Activated T-cell treated with anti-CD3 and anti-CD28 coated beads, Interleukin-2, amount 50 U/mL, for 4 hours (primary cell): ENCODE measurements around the gene EFNB2. TPM values are rescaled to one million over a fixed set of nuclear protein-coding genes. Genes with fewer than 3 reads are reported as not detected.

Experiments
- ATAC-seq, 2 donors: fragments of 200-7000 bp; cut with Tn5 transposase; one replicate each; pipeline ENCODE4 v1.10.0; 2021
- DNase-seq: peaks from one replicate; pipeline ENCODE4 v3.0.0-alpha.2; 2020
- H3K27me3 Mint-ChIP-seq: one replicate; pipeline ENCODE4 v1.8.0; 2021; ENCODE audit warnings: low read depth, mixed read lengths
- H3K36me3 Mint-ChIP-seq: one replicate; pipeline ENCODE4 v1.8.0; 2022; ENCODE audit warnings: mixed read lengths; ENCODE audit not compliant: insufficient read depth
- H3K4me1 Mint-ChIP-seq: one replicate; pipeline ENCODE4 v1.8.0; 2021; ENCODE audit warnings: low read depth, mixed read lengths
- H3K4me3 Mint-ChIP-seq: one replicate; pipeline ENCODE4 v1.8.0; 2021; ENCODE audit warnings: mild to moderate bottlenecking, moderate library complexity, mixed read lengths
- H3K9me3 Mint-ChIP-seq: one replicate; pipeline ENCODE4 v1.8.0; 2021; ENCODE audit warnings: mixed read lengths
- total RNA-seq, 3 donors: library from RNA; stranded (reverse); gene quantifications; one replicate each; pipeline ENCODE4 v1.2.1, GENCODE V29; 2021

The EFNB2 gene
- total RNA-seq, 3 donors from 2014 or later: 0.22 to 0.30 (median 0.29) TPM

DNA sequence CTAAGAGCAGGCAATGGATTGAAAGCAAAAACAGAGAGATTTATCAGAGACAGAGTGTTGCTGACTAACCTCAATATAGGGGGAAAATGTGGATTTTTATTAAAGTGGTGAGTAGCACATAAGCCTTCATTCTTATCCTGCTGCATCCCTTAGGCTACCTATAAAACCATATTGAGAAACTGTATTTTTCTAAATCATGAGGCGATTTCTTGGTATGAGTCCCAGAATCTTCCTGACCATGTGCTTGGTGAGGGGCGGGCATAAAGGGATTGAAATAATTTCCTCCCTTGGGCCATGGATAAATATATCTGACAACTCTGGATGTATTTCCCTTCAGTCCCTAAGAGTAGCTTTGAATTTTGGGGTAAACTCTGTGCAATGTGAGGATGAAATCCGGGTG lies 72.8 kb downstream of the EFNB2 start:
- Mint-ChIP-seq H3K9me3 (no peaks in the 10 kb centered on the region), H3K36me3 (no peaks in the 10 kb centered on the region), H3K4me1 (no peaks in the 10 kb centered on the region), H3K27me3 (peaks cover 9% of the 10 kb centered on the region), H3K4me3 (no peak overlapping the region)
- ATAC-seq: no peak
- DNase-seq: no peak

DNA sequence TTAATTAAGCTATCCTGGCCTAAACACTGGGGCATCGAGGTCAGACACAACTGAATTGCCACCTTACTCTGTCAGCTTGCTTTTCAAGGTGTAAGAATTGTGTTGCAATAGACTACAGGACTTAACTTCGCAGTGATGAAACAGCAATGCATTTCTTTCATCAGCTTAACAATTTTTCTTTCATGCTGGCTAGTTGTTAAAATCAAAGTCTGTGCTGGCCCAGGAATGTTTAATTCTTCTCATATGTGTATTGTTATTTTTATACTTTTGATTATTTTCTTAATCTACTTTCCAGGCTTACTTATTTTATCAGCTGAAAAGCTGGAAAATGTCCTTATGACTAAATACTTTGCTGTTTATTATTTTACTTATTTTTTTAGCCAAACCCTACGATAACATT lies 79.7 kb downstream of the EFNB2 start:
- H3K27me3 Mint-ChIP-seq: peaks cover 6% of the 10 kb centered on the region
- no peaks in the 10 kb centered on the region for H3K4me1 Mint-ChIP-seq
- H3K36me3 Mint-ChIP-seq: no peaks in the 10 kb centered on the region
- DNase-seq: no peak
- no peaks in the 10 kb centered on the region for H3K9me3 Mint-ChIP-seq
- no peak overlapping the region for H3K4me3 Mint-ChIP-seq
- no peak for ATAC-seq

DNA sequence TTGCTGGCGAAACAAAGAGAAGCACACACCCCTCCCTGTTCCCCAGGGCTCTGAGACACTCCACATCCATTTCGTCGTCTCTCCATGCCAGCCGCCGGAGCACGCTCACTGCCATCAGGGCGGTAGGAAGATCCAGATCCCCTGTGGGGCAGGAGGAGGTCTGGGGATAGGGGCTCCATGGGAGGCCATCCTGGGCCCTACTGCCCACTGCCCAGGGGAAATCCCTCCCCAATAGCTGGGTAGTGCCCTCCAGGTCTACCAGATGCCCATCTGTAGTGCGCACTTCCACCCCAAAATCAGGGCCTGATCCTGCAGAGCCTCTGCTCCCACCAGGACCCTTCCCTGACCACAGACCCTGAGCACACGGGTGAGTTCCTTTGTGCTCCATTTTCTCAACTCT lies 80.3 kb downstream of the EFNB2 start:
- no peak overlapping the region for H3K4me3 Mint-ChIP-seq
- H3K9me3 Mint-ChIP-seq: no peaks in the 10 kb centered on the region
- ATAC-seq (no peak), DNase-seq (no peak)
- peaks cover 6% of the 10 kb centered on the region for H3K27me3 Mint-ChIP-seq
- no peaks in the 10 kb centered on the region for H3K4me1 Mint-ChIP-seq
- no peaks in the 10 kb centered on the region for H3K36me3 Mint-ChIP-seq

DNA sequence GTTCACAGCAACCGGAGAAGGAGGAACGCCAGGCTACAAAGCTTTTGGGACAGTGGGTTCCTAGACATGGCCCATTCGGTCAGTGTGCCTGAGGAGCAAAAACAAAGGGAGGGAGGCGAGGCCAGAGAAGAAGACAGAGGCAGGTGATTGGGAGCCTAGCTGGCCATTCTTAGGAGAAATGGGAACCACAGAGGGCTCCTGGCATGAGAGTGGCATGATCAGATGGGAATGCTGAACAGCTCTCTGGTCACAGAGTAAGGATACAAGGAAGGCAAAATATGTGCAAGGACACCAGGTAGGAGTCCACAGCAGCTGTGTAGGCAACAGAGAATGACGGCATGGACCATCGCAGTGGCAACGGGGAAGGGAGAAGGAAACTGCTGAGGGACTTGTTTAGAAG lies 82.4 kb downstream of the EFNB2 start:
- Mint-ChIP-seq H3K4me1 (no peaks in the 10 kb centered on the region), H3K36me3 (no peaks in the 10 kb centered on the region), H3K27me3 (peaks cover 3% of the 10 kb centered on the region), H3K4me3 (no peak overlapping the region), H3K9me3 (no peaks in the 10 kb centered on the region)
- DNase-seq: no peak
- no peak for ATAC-seq

DNA sequence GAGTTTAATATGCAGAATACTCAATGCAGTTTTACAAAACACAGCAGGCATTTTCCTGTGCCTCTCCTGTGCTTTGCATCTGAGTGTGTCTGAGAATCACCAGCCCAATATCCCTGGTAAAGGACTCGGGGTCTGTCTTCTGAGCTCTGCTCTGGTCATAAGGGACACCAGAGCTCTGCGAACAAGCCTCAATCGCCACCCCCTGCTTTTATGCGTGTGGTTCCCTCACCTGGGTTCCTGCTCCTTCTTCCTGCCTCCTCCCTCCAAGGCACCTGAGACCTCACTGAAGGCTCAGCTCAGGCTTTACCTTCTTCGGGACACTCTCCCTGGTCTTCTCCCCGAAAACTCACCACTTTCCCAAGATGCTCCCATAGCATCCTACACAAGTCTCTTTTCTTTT lies 84.5 kb downstream of the EFNB2 start:
- H3K4me1 Mint-ChIP-seq: no peaks in the 10 kb centered on the region
- H3K36me3 Mint-ChIP-seq: no peaks in the 10 kb centered on the region
- no peak overlapping the region for H3K4me3 Mint-ChIP-seq
- DNase-seq: no peak
- H3K27me3 Mint-ChIP-seq: peaks cover 6% of the 10 kb centered on the region
- no peak for ATAC-seq
- no peaks in the 10 kb centered on the region for H3K9me3 Mint-ChIP-seq

DNA sequence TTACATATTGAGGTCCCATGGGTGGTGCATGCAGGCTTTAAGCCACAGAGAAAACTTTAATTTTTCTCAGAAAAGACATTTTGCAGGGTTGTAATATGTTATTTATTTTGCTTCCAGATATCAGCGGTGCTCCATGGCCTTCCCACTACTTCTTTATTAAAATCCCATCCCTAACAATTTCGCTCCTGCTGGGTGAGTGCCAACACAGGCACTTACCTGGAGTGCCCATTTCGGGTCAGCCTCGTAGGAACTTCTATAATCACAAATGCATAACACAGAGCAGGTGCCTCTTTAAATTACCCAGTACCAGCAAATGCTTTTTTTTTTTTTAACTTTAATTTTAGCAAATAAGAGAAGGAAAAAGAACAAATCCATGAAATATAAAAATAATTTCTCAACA lies 86.4 kb downstream of the EFNB2 start:
- no peak overlapping the region for H3K4me3 Mint-ChIP-seq
- H3K27me3 Mint-ChIP-seq: peaks cover 6% of the 10 kb centered on the region
- H3K4me1 Mint-ChIP-seq: no peaks in the 10 kb centered on the region
- no peak for ATAC-seq
- H3K36me3 Mint-ChIP-seq: no peaks in the 10 kb centered on the region
- H3K9me3 Mint-ChIP-seq: no peaks in the 10 kb centered on the region
- no peak for DNase-seq

DNA sequence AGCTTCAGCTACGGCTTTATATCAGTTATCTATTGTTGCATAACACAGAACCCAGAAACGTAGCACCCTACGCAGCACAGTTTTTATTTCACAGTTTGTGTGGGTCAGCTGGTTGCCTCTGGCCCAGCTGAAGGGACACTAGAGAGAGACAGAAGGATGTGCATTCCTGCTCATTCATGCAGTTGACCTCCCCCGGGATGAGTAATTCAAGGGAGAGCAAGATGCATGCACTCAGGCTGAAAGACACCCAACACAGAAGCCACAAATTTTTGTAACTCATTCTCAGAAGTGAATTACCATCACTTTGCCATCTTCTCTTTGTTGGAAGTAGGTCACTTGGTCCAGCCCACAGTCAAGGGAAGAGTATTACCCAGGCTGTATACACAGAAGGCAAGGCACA lies 89.5 kb downstream of the EFNB2 start:
- no peak for DNase-seq
- no peak for ATAC-seq
- Mint-ChIP-seq H3K4me1 (no peaks in the 10 kb centered on the region), H3K27me3 (peaks cover 3% of the 10 kb centered on the region), H3K9me3 (no peaks in the 10 kb centered on the region), H3K36me3 (no peaks in the 10 kb centered on the region), H3K4me3 (no peak overlapping the region)

DNA sequence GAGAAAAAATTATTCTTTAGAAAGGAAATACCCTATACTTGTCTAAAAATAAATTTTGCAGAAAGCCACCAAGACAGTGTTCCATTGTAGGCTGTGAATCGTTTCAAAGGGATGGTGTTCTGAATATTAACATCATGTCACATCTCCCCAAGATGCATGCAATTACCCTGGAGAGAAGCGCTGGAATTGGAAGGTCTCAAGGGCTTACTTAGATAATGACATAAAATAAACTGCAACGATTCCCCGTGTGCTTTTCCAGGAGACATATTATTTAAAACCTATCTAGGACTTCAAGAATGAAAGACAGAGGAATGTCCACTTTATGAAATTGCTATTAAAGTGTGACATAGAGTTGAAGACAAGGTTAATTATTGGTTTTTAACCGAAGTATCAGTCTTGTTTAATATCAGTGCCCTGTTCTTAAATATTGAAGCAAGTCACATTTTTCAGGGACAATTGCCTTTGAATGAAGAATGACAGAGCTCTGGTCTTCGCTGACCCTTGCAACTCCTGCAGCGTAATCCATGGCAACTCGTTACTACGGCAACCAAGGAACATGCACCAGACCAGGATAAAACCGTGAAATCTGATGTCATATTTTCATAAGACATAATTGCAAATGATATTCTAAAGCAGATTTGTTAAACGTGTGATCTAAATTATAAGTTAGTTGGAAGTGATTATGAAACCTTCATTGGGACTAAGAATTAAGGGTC lies 91.7 kb downstream of the EFNB2 start:
- DNase-seq (no peak), ATAC-seq (no peak)
- H3K27me3 Mint-ChIP-seq: peaks cover 3% of the 10 kb centered on the region

DNA sequence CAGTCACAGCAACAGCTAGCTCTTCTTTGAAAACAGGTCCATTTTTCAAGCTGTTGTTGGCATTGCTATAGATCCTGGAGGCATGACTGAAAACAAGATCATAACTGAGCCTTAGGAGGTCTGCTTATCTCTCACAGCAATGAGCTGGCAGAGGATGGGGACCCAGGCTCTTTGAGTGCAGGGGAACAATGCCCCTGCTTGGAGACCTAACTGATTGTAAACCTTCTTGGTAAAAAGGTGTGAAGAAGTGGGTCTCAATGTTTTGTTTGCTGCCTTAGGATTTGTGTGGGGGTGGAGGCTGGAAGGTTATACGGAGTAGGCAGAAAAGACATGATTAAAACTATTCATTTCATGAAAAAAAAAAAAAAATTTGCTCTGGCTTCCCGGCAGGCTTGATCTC lies 94.6 kb downstream of the EFNB2 start:
- no peaks in the 10 kb centered on the region for H3K9me3 Mint-ChIP-seq
- no peaks in the 10 kb centered on the region for H3K4me1 Mint-ChIP-seq
- no peak for ATAC-seq
- H3K27me3 Mint-ChIP-seq: peaks cover 2% of the 10 kb centered on the region
- no peak for DNase-seq
- no peaks in the 10 kb centered on the region for H3K36me3 Mint-ChIP-seq
- H3K4me3 Mint-ChIP-seq: no peak overlapping the region

More for the DNA sequence above, 91.7 kb downstream of the EFNB2 start:
- H3K4me1 Mint-ChIP-seq: no peaks in the 10 kb centered on the region
- no peak overlapping the region for H3K4me3 Mint-ChIP-seq
- H3K9me3 Mint-ChIP-seq: no peaks in the 10 kb centered on the region
- H3K36me3 Mint-ChIP-seq: no peaks in the 10 kb centered on the region

Other genes with a start within 250 kb of the EFNB2 start
- gene ARGLU1, start 32.5 kb upstream of the EFNB2 start, total RNA-seq: 10 to 100 TPM; 71.9 to 78.9 (median 73.2) TPM